ENCODE data around the gene IBTK. TPM values are rescaled to one million over a fixed set of nuclear protein-coding genes. Genes with fewer than 3 reads are reported as not detected.
"Not testable (repeated sequence)": the region's sequence is repeated elsewhere in the genome, so short reads cannot be mapped to it uniquely, and the experiment has no call there.

IBTK gene
- polyA plus RNA-seq (15.9 to 27.0 TPM (median 16.4 TPM) in 3 replicates), polyA minus RNA-seq (8.1 to 51.1 TPM (median 26.9 TPM) in 3 replicates)
- 12.7 TPM for polyA plus RNA-seq (2011; ENCODE audit: low read depth)
- 9.6 and 19.4 TPM in 2 replicates for polyA plus RNA-seq (2011; cell fraction: cytosol; rRNA removed)
- polyA plus RNA-seq (2011; cell fraction: nucleus; rRNA removed): 19.2 and 25.0 TPM in 2 replicates
- polyA plus RNA-seq (2012; ENCODE audit: low replicate concordance): 12.3 and 18.1 TPM in 2 replicates
- polyA minus RNA-seq (2011; cell fraction: cytosol; rRNA and poly(A)+ RNA removed): 24.9 TPM
- 38.5 and 71.0 TPM in 2 replicates for polyA minus RNA-seq (2011; cell fraction: nucleus; rRNA and poly(A)+ RNA removed)

GRCh38 chr6:82247505-82248272 lies at the start of gene IBTK:
Gene IBTK (minus strand): TSS chr6:82247744. CDS start chr6:82240486, 7,258 bp downstream.
- Histone ChIP-seq H3K27ac (ENCODE audit: control insufficient read depth, insufficient read depth, low read length) (peak within 1 kb of the TSS; percentile 82), H3K27me3 (ENCODE audit: control insufficient read depth, extremely low read depth, insufficient read depth, low read length) (no peaks in the 10 kb centered on the region), H2AFZ (ENCODE audit: control insufficient read depth, low read length) (peak within 1 kb of the TSS; percentile 99), H3K9me1 (ENCODE audit: control insufficient read depth, extremely low read depth, insufficient read depth, low read length) (no peaks in the 10 kb centered on the region), H3K9ac (ENCODE audit: control insufficient read depth, extremely low read depth, insufficient read depth, low read length) (peak within 1 kb of the TSS; percentile 78), H4K20me1 (ENCODE audit: control insufficient read depth, extremely low read depth, insufficient read depth, low read length) (no peaks in the 10 kb centered on the region), H3K4me1 (ENCODE audit: control insufficient read depth, extremely low read depth, insufficient read depth, low read length) (peaks cover 11% of the 10 kb centered on the region), H3K4me2 (ENCODE audit: control insufficient read depth, extremely low read depth, insufficient read depth, low read depth, low read length) (peak within 1 kb of the TSS; percentile 96), H3K9me3 (ENCODE audit: control insufficient read depth, low read depth, low read length) (no peaks in the 10 kb centered on the region), H3K4me3 (ENCODE audit: control insufficient read depth in 2 of 3, extremely low read depth in 1 of 3, insufficient read depth in 2 of 3, low read depth in 1 of 3, low read length in 3 of 3) (peak within 1 kb of the TSS; percentile 61 to 96 (median 90)), H3K79me2 (ENCODE audit: control insufficient read depth, insufficient read depth, low read length) (peaks cover 46% of the 10 kb centered on the region), H3K36me3 (ENCODE audit: control insufficient read depth in 2 of 2, extremely low read depth in 1 of 2, insufficient read depth in 2 of 2, low read length in 2 of 2) (peaks cover 0 to 5% of the 10 kb centered on the region in 2 experiments)
- FAIRE-seq (no peak), DNase-seq (ENCODE audit: low read depth, low spot score) (no peak)
- dilution Hi-C loops (cut with MboI; ENCODE audit: extremely low pct_ligation_motif_present, low sequenced_read_pairs): no loop called here
- TF ChIP-seq EZH2 (IDR thresholded peaks at IDR 0.05; ENCODE audit: low read length) (no peak), CTCF (optimal IDR thresholded peaks at IDR 0.05 in 1 of 3, IDR thresholded peaks at IDR 0.05 in 1 of 3, conservative IDR thresholded peaks at IDR 0.05 in 1 of 3; ENCODE audit: extremely low read depth in 1 of 3, insufficient read depth in 2 of 3, low read length in 3 of 3) (no peak)

GRCh38 chr6:82283771-82284410 lies 36.3 kb upstream of the IBTK start:
- Histone ChIP-seq H3K9ac (ENCODE audit: control insufficient read depth, extremely low read depth, insufficient read depth, low read length) (no peak overlapping the region), H3K4me2 (ENCODE audit: control insufficient read depth, extremely low read depth, insufficient read depth, low read depth, low read length) (no peak overlapping the region), H3K4me3 (ENCODE audit: control insufficient read depth in 2 of 3, extremely low read depth in 1 of 3, insufficient read depth in 2 of 3, low read depth in 1 of 3, low read length in 3 of 3) (no peak overlapping the region), H3K36me3 (ENCODE audit: control insufficient read depth in 2 of 2, extremely low read depth in 1 of 2, insufficient read depth in 2 of 2, low read length in 2 of 2) (no peaks in the 10 kb centered on the region), H3K79me2 (ENCODE audit: control insufficient read depth, insufficient read depth, low read length) (no peaks in the 10 kb centered on the region), H3K9me1 (ENCODE audit: control insufficient read depth, extremely low read depth, insufficient read depth, low read length) (no peaks in the 10 kb centered on the region), H3K27me3 (ENCODE audit: control insufficient read depth, extremely low read depth, insufficient read depth, low read length) (no peaks in the 10 kb centered on the region), H4K20me1 (ENCODE audit: control insufficient read depth, extremely low read depth, insufficient read depth, low read length) (no peaks in the 10 kb centered on the region), H3K9me3 (ENCODE audit: control insufficient read depth, low read depth, low read length) (no peaks in the 10 kb centered on the region), H3K27ac (ENCODE audit: control insufficient read depth, insufficient read depth, low read length) (no peak overlapping the region), H2AFZ (ENCODE audit: control insufficient read depth, low read length) (no peak overlapping the region), H3K4me1 (ENCODE audit: control insufficient read depth, extremely low read depth, insufficient read depth, low read length) (no peaks in the 10 kb centered on the region)
- DNase-seq (ENCODE audit: low read depth, low spot score) (no peak), FAIRE-seq (no peak)
- dilution Hi-C loops (cut with MboI; ENCODE audit: extremely low pct_ligation_motif_present, low sequenced_read_pairs): no loop called here
- TF ChIP-seq EZH2 (IDR thresholded peaks at IDR 0.05; ENCODE audit: low read length): no peak
- TF ChIP-seq CTCF (optimal IDR thresholded peaks at IDR 0.05 in 1 of 3, IDR thresholded peaks at IDR 0.05 in 1 of 3, conservative IDR thresholded peaks at IDR 0.05 in 1 of 3; ENCODE audit: extremely low read depth in 1 of 3, insufficient read depth in 2 of 3, low read length in 3 of 3): no peak

GRCh38 chr6:82281550-82281949 lies 34.0 kb upstream of the IBTK start:
- FAIRE-seq; H3K27ac ChIP-seq (ENCODE audit: control insufficient read depth, insufficient read depth, low read length); H3K36me3 ChIP-seq (ENCODE audit: control insufficient read depth in 2 of 2, extremely low read depth in 1 of 2, insufficient read depth in 2 of 2, low read length in 2 of 2); H3K4me2 ChIP-seq (ENCODE audit: control insufficient read depth, extremely low read depth, insufficient read depth, low read depth, low read length); H3K9me1 ChIP-seq (ENCODE audit: control insufficient read depth, extremely low read depth, insufficient read depth, low read length); dilution Hi-C loops (cut with MboI; ENCODE audit: extremely low pct_ligation_motif_present, low sequenced_read_pairs); H3K9ac ChIP-seq (ENCODE audit: control insufficient read depth, extremely low read depth, insufficient read depth, low read length); H3K9me3 ChIP-seq (ENCODE audit: control insufficient read depth, low read depth, low read length); H2AFZ ChIP-seq (ENCODE audit: control insufficient read depth, low read length); H3K4me1 ChIP-seq (ENCODE audit: control insufficient read depth, extremely low read depth, insufficient read depth, low read length); H3K27me3 ChIP-seq (ENCODE audit: control insufficient read depth, extremely low read depth, insufficient read depth, low read length); H3K79me2 ChIP-seq (ENCODE audit: control insufficient read depth, insufficient read depth, low read length); H3K4me3 ChIP-seq (ENCODE audit: control insufficient read depth in 2 of 3, extremely low read depth in 1 of 3, insufficient read depth in 2 of 3, low read depth in 1 of 3, low read length in 3 of 3); DNase-seq (ENCODE audit: low read depth, low spot score); H4K20me1 ChIP-seq (ENCODE audit: control insufficient read depth, extremely low read depth, insufficient read depth, low read length): not testable (repeated sequence)
